RWPE1 (cell line): ENCODE results near the gene NYNRIN.
A peak's percentile ranks its signal among the peaks of the same experiment; 100 is the strongest.
"Not testable (repeated sequence)": the region's sequence is repeated elsewhere in the genome, so short reads cannot be mapped to it uniquely, and the experiment has no call there.

Experiments used
- CTCF ChIA-PET: fragments of 350-600 bp; sonication (Branson Sonifier 250); formaldehyde crosslinking; extraction: SDS; loops from one replicate; lab custom pipeline; 2021; lab: Yijun Ruan, JAX
- POLR2A ChIA-PET: fragments of 400-600 bp; formaldehyde crosslinking; extraction: SDS; loops from one replicate; lab custom pipeline; 2020; ENCODE audit warnings: antibody characterized with exemption; ENCODE audit not compliant: low non-redundant PET; lab: Yijun Ruan, JAX
- DNase-seq: peaks from one replicate; pipeline ENCODE4 v3.0.0; 2012; ENCODE audit warnings: low spot score
- H3K27ac ChIP-seq: fragments of 450-650 bp; 2 replicates; pipeline ENCODE4 v1.5.1; 2017
- CTCF ChIP-seq: fragments of 450-650 bp; conservative IDR thresholded peaks from 2 replicates; pipeline ENCODE4 v1.5.1; 2017; ENCODE audit warnings: low read depth, mild to moderate bottlenecking

The NYNRIN gene

GRCh38 chr14:24443053-24443665 lies 44.4 kb downstream of the NYNRIN start:
- ChIA-PET CTCF (interaction anchor here (0.6 to 0.7 kb wide), 2 partner anchors 335 to 1380 kb away, joined by 4 to 5 read pairs; no protein-coding TSS in a partner anchor), POLR2A (no interaction called here)
- no peak for DNase-seq
- peak overlapping the region; percentile 98 for H3K27ac ChIP-seq
- no peak for TF ChIP-seq CTCF

- DNase-seq, POLR2A ChIA-PET, H3K27ac ChIP-seq, CTCF ChIA-PET: not testable (repeated sequence)
Observed at GRCh38 chr14:24450828-24451227, 52.0 kb downstream of the NYNRIN start.

- POLR2A ChIA-PET, result no interaction called here
- no peak overlapping the region for H3K27ac ChIP-seq
- no peak for TF ChIP-seq CTCF
- DNase-seq, result no peak
- CTCF ChIA-PET, result no interaction called here
Observed at GRCh38 chr14:24456980-24457379, 58.2 kb downstream of the NYNRIN start.

GRCh38 chr14:24458736-24459135 lies 59.9 kb downstream of the NYNRIN start:
- POLR2A ChIA-PET, result no interaction called here
- CTCF ChIA-PET, result no interaction called here

GRCh38 chr14:24459331-24459730 lies 60.5 kb downstream of the NYNRIN start:
- DNase-seq, result no peak

More at GRCh38 chr14:24458736-24459135, 59.9 kb downstream of the NYNRIN start:
- no peak for TF ChIP-seq CTCF
- DNase-seq, result no peak
- no peak overlapping the region for H3K27ac ChIP-seq

GRCh38 chr14:24461336-24461735 lies 62.5 kb downstream of the NYNRIN start:
- CTCF ChIA-PET, result no interaction called here
- no peak for DNase-seq
- no peak for TF ChIP-seq CTCF
- H3K27ac ChIP-seq, result no peak overlapping the region
- POLR2A ChIA-PET, result no interaction called here

More at GRCh38 chr14:24459331-24459730, 60.5 kb downstream of the NYNRIN start:
- no peak overlapping the region for H3K27ac ChIP-seq
- CTCF ChIA-PET, result interaction anchor here (0.6 kb wide), 1 partner anchor 67 kb away, joined by 3 read pairs; no protein-coding TSS in a partner anchor
- no peak for TF ChIP-seq CTCF
- POLR2A ChIA-PET, result no interaction called here
